HepG2 (cell line): ENCODE measurements around the gene TSSK3. TPM values are rescaled to one million over a fixed set of nuclear protein-coding genes. Genes with fewer than 3 reads are reported as not detected.

Source experiments
- CBX1 ChIP-seq: IDR thresholded peaks from one replicate; pipeline ENCODE4 v1.6.1; 2016; ENCODE audit warnings: antibody characterized with exemption, low read depth
- CENPX ChIP-seq: sonication (generic); formaldehyde crosslinking; IDR thresholded peaks from 2 replicates; pipeline ENCODE4 v1.9.0; 2021; ENCODE audit warnings: mild to moderate bottlenecking, missing genetic modification reagents, moderate library complexity
- E2F2 ChIP-seq: sonication (generic); formaldehyde crosslinking; IDR thresholded peaks from 2 replicates; pipeline ENCODE4 v1.4.0; 2020; ENCODE audit warnings: missing genetic modification reagents, borderline replicate concordance
- HNRNPK ChIP-seq: fragments of 200-400 bp; formaldehyde crosslinking; IDR thresholded peaks from 2 replicates; pipeline ENCODE4 v1.6.1; 2018; ENCODE audit warnings: low read length, low read depth, moderate library complexity, mild to moderate bottlenecking; ENCODE audit not compliant: poor library complexity, severe bottlenecking
- KAT7 ChIP-seq: IDR thresholded peaks from 2 replicates; pipeline ENCODE4 v1.6.1; 2018; ENCODE audit warnings: borderline replicate concordance, missing compliant biosample characterization
- KDM2A ChIP-seq: sonication (generic); formaldehyde crosslinking; IDR thresholded peaks from 2 replicates; pipeline ENCODE4 v1.4.0; 2020; ENCODE audit warnings: low read depth, missing genetic modification reagents, borderline replicate concordance
- MAFF ChIP-seq: IDR thresholded peaks from 2 replicates; pipeline ENCODE4 v1.6.1; 2011; ENCODE audit warnings: low read depth, low read length, improper control_type of control experiment
- MYNN ChIP-seq: sonication (generic); formaldehyde crosslinking; IDR thresholded peaks from 2 replicates; pipeline ENCODE4 v1.4.0; 2020; ENCODE audit warnings: mild to moderate bottlenecking, low read depth, missing genetic modification reagents
- SOX5 ChIP-seq: IDR thresholded peaks from 2 replicates; pipeline ENCODE4 v1.6.1; 2016; ENCODE audit warnings: borderline replicate concordance
- TBX3 ChIP-seq: fragments of 450-650 bp; IDR thresholded peaks from 2 replicates; pipeline ENCODE4 v1.6.1; 2017; ENCODE audit warnings: antibody characterized with exemption, mild to moderate bottlenecking, inconsistent platforms, borderline replicate concordance
- YEATS4 ChIP-seq: sonication (generic); formaldehyde crosslinking; IDR thresholded peaks from 2 replicates; pipeline ENCODE4 v1.4.0; 2020; ENCODE audit warnings: missing genetic modification reagents, borderline replicate concordance
- YY1 ChIP-seq: IDR thresholded peaks from 2 replicates; pipeline ENCODE4 v1.6.1; 2011; ENCODE audit warnings: low read length, low read depth, moderate library complexity, mild to moderate bottlenecking; ENCODE audit not compliant: insufficient read depth, insufficient replicate concordance
- ZNF343 ChIP-seq: sonication (generic); formaldehyde crosslinking; IDR thresholded peaks from 2 replicates; pipeline ENCODE4 v1.4.0; 2020; ENCODE audit warnings: mild to moderate bottlenecking, missing genetic modification reagents
- ZNF362 ChIP-seq: sonication (generic); formaldehyde crosslinking; IDR thresholded peaks from 2 replicates; pipeline ENCODE4 v1.4.0; 2020; ENCODE audit warnings: missing genetic modification reagents, mild to moderate bottlenecking, borderline replicate concordance
- ZNF460 ChIP-seq: sonication (generic); formaldehyde crosslinking; IDR thresholded peaks from 2 replicates; pipeline ENCODE4 v1.5.1; 2020; ENCODE audit warnings: missing genetic modification reagents, mild to moderate bottlenecking, borderline replicate concordance
- ZNF510 ChIP-seq: sonication (generic); formaldehyde crosslinking; IDR thresholded peaks from 2 replicates; pipeline ENCODE4 v1.4.0; 2020; ENCODE audit warnings: low read depth, mild to moderate bottlenecking, missing genetic modification reagents
- ZNF747 ChIP-seq: sonication (generic); formaldehyde crosslinking; IDR thresholded peaks from 2 replicates; pipeline ENCODE4 v1.8.1; 2023; ENCODE audit warnings: missing genetic modification reagents, mild to moderate bottlenecking, borderline replicate concordance
- polyA plus RNA-seq, 8 experiments: library from polyadenylated mRNA; depleted of rRNA in 3 of 8; stranded (reverse) in 7 of 8; unstranded in 1 of 8; fragments of >200 nt; fragmentation: Illumina TruSeq in 4 of 8; extraction: Trizol in 4 of 8; gene quantifications; 2 replicates each; pipeline versions ENCODE4 v1.2.1 to v1.2.3, GENCODE V29; 2011 to 2016; ENCODE audit warnings: low read depth in 4 of 8, missing spikeins in 1 of 8, mixed read lengths in 1 of 8; ENCODE audit not compliant: insufficient read depth in 1 of 8
- total RNA-seq, 5 experiments: library from RNA; depleted of rRNA; stranded (reverse); fragments of >200 nt; fragmentation: Illumina TruSeq; extraction: Trizol; gene quantifications; 2 replicates each; pipeline ENCODE4 v1.2.3, GENCODE V29; 2016; ENCODE audit warnings: low read depth in 1 of 5
- TF ChIP-seq, protein P1 (sequence below): sonication (generic); formaldehyde crosslinking; conservative IDR thresholded peaks from 2 replicates; pipeline ENCODE4 v1.4.0; 2020; ENCODE audit warnings: mild to moderate bottlenecking, missing genetic modification reagents, moderate library complexity

TSSK3 gene
- total and polyA plus RNA-seq, 2 of the 13 experiments (the other 11 are each of a cell fraction or from before 2014, with no cell fraction given), result 1.0 to 1.1 TPM

DNA sequence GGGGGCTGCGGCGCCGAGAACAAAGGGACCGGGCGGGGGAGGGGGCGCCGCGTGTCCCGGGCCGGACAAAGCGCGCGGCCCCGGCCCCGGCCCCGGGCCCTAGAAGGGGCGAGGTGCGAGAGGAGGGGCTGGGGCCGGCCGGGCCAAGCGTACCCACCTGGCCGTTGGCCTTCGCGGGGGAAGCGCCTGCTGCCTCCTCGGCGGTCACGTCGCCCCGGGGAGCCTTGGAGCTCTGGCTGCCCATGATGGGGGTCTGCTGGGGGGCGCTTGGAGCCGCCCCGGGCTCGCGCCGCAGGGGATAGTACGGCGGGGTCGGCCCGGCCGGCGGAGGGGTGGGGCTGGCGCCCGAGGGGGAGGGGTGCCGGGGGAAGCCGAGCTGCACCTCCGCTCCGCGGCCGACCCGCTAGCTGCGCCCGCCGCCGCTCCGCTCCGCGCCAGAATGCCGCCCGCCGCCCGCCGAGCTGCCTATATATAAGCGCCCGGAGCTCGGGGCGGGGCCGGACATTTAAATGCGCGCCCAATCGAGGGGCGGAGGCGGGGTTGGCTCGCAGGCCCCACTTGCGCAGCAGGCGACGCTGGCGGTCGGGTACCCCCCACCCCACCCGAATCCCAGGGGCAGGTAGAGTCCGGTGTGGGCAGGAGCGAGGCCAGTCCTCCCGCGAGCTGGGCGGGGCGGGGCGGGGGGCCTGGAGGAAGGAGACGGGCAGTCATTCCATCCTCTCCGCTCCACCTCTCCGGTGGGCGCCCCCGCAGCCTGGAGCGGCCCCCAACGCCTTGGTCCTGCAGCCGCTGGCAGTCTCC, 26.3 kb upstream of the TSSK3 start, which contains the start of gene MARCKSL1 (continued):
- TF ChIP-seq YY1, result peak; percentile 78
- no peak for TF ChIP-seq MAFF
- no peak for TF ChIP-seq ZNF460 (CRISPR knock-in tag)
- TF ChIP-seq ZNF510 (CRISPR knock-in tag), result 0 out of 2 replicates have a peak, but pooled peaks have one; percentile 64
- TF ChIP-seq, protein P1, sequence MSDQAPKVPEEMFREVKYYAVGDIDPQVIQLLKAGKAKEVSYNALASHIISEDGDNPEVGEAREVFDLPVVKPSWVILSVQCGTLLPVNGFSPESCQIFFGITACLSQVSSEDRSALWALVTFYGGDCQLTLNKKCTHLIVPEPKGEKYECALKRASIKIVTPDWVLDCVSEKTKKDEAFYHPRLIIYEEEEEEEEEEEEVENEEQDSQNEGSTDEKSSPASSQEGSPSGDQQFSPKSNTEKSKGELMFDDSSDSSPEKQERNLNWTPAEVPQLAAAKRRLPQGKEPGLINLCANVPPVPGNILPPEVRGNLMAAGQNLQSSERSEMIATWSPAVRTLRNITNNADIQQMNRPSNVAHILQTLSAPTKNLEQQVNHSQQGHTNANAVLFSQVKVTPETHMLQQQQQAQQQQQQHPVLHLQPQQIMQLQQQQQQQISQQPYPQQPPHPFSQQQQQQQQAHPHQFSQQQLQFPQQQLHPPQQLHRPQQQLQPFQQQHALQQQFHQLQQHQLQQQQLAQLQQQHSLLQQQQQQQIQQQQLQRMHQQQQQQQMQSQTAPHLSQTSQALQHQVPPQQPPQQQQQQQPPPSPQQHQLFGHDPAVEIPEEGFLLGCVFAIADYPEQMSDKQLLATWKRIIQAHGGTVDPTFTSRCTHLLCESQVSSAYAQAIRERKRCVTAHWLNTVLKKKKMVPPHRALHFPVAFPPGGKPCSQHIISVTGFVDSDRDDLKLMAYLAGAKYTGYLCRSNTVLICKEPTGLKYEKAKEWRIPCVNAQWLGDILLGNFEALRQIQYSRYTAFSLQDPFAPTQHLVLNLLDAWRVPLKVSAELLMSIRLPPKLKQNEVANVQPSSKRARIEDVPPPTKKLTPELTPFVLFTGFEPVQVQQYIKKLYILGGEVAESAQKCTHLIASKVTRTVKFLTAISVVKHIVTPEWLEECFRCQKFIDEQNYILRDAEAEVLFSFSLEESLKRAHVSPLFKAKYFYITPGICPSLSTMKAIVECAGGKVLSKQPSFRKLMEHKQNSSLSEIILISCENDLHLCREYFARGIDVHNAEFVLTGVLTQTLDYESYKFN (CRISPR knock-in tag), result peak; percentile 25; the same call in 1 of the 2 replicates
- no peak; the same call in 1 of the 2 replicates for TF ChIP-seq ZNF747 (CRISPR knock-in tag)
- TF ChIP-seq KDM2A, result peak; percentile 58; the same call in 1 of the 2 replicates
- 0 out of 2 replicates have a peak, but pooled peaks have one; percentile 18 for TF ChIP-seq SOX5 (CRISPR knock-in tag)
- no peak for TF ChIP-seq MYNN
- no peak for TF ChIP-seq ZNF362 (CRISPR knock-in tag)
- TF ChIP-seq ZNF343 (CRISPR knock-in tag), result no peak
- TF ChIP-seq TBX3, result no peak
- TF ChIP-seq YEATS4 (CRISPR knock-in tag), result peak; percentile 46; the same call in 1 of the 2 replicates
- no peak for TF ChIP-seq HNRNPK
- TF ChIP-seq E2F2 (CRISPR knock-in tag), result 0 out of 2 replicates have a peak, but pooled peaks have one; percentile 18
- no peak for TF ChIP-seq CENPX (CRISPR knock-in tag)
- peak; percentile 89 for TF ChIP-seq CBX1
- peak; percentile 51; the same call in 1 of the 2 replicates for TF ChIP-seq KAT7
